NCI-H345 treated with DMSO at 0.1 percent for 48 hours (cell line): Measurements from ENCODE around the gene HEATR5B.
"Not testable (repeated sequence)": the region's sequence is repeated elsewhere in the genome, so short reads cannot be mapped to it uniquely, and the experiment has no call there.

Source experiments
- DNase-seq: peaks from one replicate; lab custom pipeline; 2025; ENCODE audit not compliant: unreplicated experiment; lab: John Stamatoyannopoulos, UW

HEATR5B gene

DNA sequence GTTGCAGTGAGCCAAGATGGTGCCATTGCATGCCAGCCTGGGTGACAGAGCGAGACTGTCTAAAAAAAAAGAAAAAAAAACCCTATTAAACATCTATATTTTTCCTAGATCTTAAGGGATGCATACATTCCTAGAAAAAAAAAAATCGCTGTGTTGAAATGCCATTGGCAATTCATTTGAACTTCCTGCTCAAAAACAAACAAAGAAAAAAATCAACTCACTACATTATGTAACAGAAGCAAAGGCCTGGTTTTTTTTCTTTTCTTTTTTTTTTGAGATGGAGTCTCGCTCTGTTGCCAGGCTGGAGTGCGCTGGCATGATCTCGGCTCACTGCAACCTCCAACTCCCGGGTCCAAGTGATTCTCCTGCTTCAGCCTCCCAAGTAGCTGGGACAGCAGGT, 96.2 kb downstream of the HEATR5B start:
- no peak for DNase-seq

DNA sequence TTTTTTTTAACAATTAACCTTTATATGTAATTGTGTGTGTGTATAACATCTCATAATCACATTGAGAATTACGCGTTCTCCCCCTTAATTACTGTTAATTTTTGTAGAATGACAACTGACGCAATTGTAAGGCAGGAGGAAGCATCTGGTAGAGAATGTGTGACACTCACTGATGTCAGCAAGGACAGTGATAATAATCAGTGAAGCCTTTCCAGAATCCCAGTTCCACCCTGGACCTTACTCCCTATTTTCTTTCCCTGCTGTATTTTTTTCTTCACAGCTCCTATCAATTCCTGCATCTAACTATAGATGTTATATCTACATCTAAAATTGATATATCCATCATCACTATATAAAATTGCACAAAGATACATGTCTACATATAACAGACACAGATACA, 101.7 kb downstream of the HEATR5B start:
- DNase-seq: no peak

DNA sequence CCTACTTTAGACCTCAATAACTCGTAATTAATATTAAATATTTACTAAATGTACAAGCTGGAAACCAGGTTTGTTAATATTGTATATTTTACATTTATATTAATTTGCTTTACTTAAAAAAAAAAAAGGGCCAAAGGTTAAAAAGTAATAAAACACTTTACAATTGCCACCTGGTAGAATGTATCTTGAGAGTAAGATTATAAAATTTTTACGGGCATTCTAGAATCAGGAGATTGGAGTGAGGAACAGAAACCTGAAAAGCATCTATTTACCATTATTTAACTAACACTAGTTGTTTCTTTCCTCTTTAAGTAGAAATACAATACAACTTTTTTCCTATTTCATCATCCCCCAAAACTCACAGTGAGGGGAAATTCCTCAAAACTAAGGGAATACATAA, 102.3 kb downstream of the HEATR5B start:
- DNase-seq: no peak

- not testable (repeated sequence) for DNase-seq
Observed at GRCh38 chr2:36979007-36979406, 105.2 kb downstream of the HEATR5B start.

DNA sequence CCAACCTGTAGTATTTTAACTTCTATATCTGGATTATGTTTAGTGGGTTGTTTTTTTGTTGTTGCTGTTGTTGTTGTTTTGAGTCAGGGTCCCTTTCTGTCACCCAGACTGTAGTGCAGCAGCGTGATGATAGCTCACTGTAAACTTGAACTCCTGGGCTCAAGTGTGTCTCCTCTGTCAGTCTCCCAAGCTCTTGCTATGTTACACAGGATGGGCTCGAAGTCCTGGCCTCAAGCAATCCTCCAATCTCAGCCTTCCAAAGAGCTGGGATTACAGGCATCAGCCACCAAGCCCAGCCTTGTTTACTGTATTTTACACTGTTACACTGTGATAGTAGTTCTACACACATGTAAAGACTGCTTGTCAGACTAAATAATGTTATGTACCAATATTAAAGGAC, 108.1 kb downstream of the HEATR5B start:
- no peak for DNase-seq

DNA sequence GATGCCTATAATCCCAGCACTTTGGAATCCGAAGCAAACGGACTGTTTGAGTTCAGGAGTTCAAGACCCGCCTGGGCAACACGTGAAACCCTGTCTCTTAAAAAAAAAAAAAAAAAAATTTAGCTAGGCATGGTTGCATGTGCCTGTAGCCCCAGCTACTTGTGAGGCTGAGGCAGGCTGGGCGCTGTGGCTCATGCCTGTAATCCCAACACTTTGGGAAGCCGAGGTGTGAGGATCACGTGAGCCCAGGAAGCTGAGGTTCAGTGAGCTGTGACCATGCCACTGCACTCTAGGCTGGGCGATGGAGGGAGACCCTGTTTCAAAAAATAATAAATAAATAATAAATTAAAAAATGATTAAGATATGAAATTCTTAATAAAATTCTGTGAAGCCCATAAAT, 108.9 kb downstream of the HEATR5B start:
- DNase-seq: no peak

DNA sequence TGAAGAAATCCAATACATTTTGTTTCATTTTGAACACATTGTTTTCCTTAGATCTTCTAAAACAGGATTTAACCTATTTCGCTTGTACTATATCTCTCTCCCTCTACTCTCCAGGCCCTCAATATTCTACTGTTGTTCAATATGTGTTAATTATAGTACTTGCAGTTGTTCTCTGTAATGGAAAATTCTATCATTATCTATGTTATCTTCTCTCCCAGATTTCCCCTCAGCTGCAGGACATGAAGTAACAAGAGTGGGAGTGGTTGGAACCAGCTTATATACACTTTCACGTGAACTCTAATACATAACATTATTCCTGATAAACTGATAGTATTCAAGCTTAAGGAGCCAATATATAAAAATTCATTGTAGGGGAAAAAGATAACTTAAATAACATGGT, 110.9 kb downstream of the HEATR5B start:
- no peak for DNase-seq

GRCh38 chr2:36971990-36972389, 112.2 kb downstream of the HEATR5B start:
- DNase-seq: no peak

- peak; percentile 44 for DNase-seq
Observed at GRCh38 chr2:36967236-36967876, 116.8 kb downstream of the HEATR5B start.

- DNase-seq: peak; percentile 85
Observed at GRCh38 chr2:36966370-36967235, 117.6 kb downstream of the HEATR5B start, which contains the start of gene STRN. STRN (minus strand) TSS chr2:36966536; CDS start chr2:36966463, 73 bp downstream.

DNA sequence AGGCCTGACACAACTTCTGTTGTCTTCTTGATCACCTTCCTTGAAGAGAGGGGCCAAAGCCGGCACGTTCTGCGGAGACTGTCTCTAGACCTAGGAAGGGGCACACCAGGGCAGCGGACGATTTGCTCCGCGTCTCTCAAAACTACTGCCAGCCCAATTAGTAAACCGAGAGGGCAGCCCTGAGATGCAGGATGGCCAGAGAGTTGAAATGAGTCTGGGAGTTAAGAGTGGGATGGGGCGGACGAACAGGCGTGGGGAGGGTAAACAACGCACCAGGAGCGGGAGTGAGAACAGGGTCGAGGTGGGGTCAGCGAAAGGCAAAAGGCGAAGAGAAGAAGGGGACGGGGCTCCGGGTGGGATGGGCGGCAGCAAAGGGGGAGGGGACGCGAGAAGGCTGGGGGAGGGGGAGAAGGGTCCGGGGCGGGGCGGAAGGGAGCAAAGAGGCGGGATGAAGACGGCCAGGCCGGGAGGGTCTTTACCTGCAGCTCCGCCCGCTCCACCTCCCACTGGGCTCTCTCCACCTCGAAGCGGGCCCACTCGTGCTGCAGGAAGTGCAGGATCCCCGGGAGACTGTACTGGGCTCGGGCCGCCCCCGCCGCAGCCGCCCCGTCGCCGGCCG, 118.3 kb downstream of the HEATR5B start:
- no peak for DNase-seq

- no peak for DNase-seq
Observed at GRCh38 chr2:36965206-36965605, 119.0 kb downstream of the HEATR5B start.

GRCh38 chr2:36964496-36965058, 119.6 kb downstream of the HEATR5B start:
- no peak for DNase-seq

GRCh38 chr2:36963734-36964133, 120.4 kb downstream of the HEATR5B start:
- no peak for DNase-seq

DNA sequence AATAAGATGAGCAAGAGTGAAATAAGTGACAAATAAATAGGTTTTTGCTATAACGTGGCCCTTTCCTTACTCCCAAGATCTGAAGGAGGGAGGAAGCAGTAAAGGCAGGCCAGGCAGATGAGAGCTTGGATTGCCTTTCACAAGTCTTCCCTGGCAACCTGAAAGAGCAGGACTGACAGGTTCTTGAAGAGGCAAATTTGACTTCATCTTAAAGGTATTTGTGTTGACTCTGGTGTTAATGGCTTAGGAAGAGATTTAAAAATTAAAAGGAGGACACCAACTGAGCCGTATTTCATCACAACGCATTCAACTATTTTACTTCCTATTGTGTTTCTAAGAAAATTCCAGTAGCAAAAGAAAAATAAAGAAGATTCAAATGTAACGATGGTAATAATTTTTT, 121.1 kb downstream of the HEATR5B start:
- DNase-seq: no peak

DNA sequence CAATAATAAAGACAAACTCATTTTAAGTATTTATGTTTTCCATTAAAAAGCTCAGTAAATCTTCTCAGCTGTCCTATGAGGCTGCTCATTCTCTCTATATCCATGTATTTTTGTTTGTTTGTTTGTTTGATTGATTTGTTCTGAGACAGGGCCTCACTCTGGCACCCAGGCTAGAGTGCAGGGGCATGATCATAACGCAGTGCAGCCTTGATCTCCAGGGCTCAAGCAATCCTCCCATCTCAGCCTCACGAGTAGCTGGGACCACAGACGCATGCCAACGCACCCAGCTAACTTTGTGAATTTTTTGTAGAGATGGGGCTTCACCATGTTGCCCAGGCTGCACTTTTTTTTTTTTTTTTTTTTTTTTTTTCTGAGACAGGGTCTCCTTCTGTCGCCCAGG, 123.4 kb downstream of the HEATR5B start:
- no peak for DNase-seq

GRCh38 chr2:36960005-36960675, 124.0 kb downstream of the HEATR5B start:
- no peak for DNase-seq

- no peak for DNase-seq
Observed at GRCh38 chr2:36954977-36955607, 129.1 kb downstream of the HEATR5B start.

GRCh38 chr2:36952748-36953197, 131.4 kb downstream of the HEATR5B start:
- DNase-seq: no peak

DNA sequence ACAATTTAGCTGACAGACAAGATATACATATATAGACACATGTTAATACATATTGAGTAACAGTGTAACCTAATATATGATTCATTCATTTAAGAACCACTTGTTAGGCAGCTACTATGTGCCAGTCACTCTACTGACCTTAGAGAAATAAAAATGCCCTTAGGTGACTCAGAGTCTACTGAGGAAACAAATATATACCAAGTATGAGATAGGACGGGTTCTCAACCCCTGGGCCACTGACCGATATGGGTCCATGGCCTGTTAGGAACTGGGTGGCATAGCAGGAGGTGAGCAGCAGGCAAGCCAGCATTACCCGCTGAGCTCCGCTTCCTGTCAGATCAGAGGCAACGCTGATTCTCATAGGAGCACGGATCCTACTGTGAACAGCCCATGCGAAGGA, 132.6 kb downstream of the HEATR5B start:
- no peak for DNase-seq
